ENCODE measurements around the gene ANTXR1. TPM values are rescaled to one million over a fixed set of nuclear protein-coding genes. Genes with fewer than 3 reads are reported as not detected.

The ANTXR1 gene
- total and polyA plus RNA-seq, 4 experiments from 2014 or later = 0.58 TPM; not detected in 3

- H3K4me1 ChIP-seq (ENCODE audit: insufficient read depth, low read length) = no peaks in the 10 kb centered on the region
- H3K36me3 ChIP-seq (ENCODE audit: insufficient read depth, low read length) = no peaks in the 10 kb centered on the region
- no peaks in the 10 kb centered on the region for H3K36me3 Mint-ChIP-seq
- H3K27ac Mint-ChIP-seq = no peak overlapping the region
- CTCF ChIA-PET (ENCODE audit: partially characterized antibody) = no interaction called here
- no peaks in the 10 kb centered on the region for H3K9me3 Mint-ChIP-seq
- no peaks in the 10 kb centered on the region for H3K9me3 ChIP-seq (ENCODE audit: control insufficient read depth in 1 of 2, low read length in 2 of 2)
- no peak overlapping the region for H3K27ac ChIP-seq (ENCODE audit: low read depth, low read length)
- no peak overlapping the region for H3K4me3 ChIP-seq (ENCODE audit: low read length in 2 of 2)
- no peaks in the 10 kb centered on the region for H3K4me1 Mint-ChIP-seq
- no peak overlapping the region for H3K4me3 Mint-ChIP-seq
- H3K27me3 Mint-ChIP-seq = peaks cover 6 to 17% of the 10 kb centered on the region in 2 donors
- no peak for DNase-seq
- POLR2A ChIA-PET (ENCODE audit: partially characterized antibody) = no interaction called here
- H3K27me3 ChIP-seq (ENCODE audit: insufficient read depth, low read length) = no peaks in the 10 kb centered on the region
- intact Hi-C loops (cut with micrococcal nuclease) = no loop called here
Observed at GRCh38 chr2:69074918-69075317, 61.9 kb downstream of the ANTXR1 start.

- no peaks in the 10 kb centered on the region for H3K9me3 Mint-ChIP-seq
- H3K36me3 Mint-ChIP-seq = no peaks in the 10 kb centered on the region
- ChIA-PET POLR2A (ENCODE audit: partially characterized antibody) (no interaction called here), CTCF (ENCODE audit: partially characterized antibody) (no interaction called here)
- peaks cover 6 to 17% of the 10 kb centered on the region in 2 donors for H3K27me3 Mint-ChIP-seq
- H3K27ac Mint-ChIP-seq = no peak overlapping the region
- intact Hi-C loops (cut with micrococcal nuclease) = no loop called here
- no peak overlapping the region for H3K4me3 Mint-ChIP-seq
- no peaks in the 10 kb centered on the region for H3K4me1 Mint-ChIP-seq
- Histone ChIP-seq H3K9me3 (ENCODE audit: control insufficient read depth in 1 of 2, low read length in 2 of 2) (no peaks in the 10 kb centered on the region), H3K27ac (ENCODE audit: low read depth, low read length) (no peak overlapping the region), H3K27me3 (ENCODE audit: insufficient read depth, low read length) (no peaks in the 10 kb centered on the region), H3K4me1 (ENCODE audit: insufficient read depth, low read length) (no peaks in the 10 kb centered on the region), H3K36me3 (ENCODE audit: insufficient read depth, low read length) (no peaks in the 10 kb centered on the region), H3K4me3 (ENCODE audit: low read length in 2 of 2) (no peak overlapping the region)
- no peak for DNase-seq
Observed at GRCh38 chr2:69075486-69075885, 62.5 kb downstream of the ANTXR1 start.

- peaks cover 6 to 20% of the 10 kb centered on the region in 2 donors for H3K27me3 Mint-ChIP-seq
- no peaks in the 10 kb centered on the region for H3K9me3 Mint-ChIP-seq
- Histone ChIP-seq H3K27me3 (ENCODE audit: insufficient read depth, low read length) (no peaks in the 10 kb centered on the region), H3K36me3 (ENCODE audit: insufficient read depth, low read length) (no peaks in the 10 kb centered on the region), H3K4me1 (ENCODE audit: insufficient read depth, low read length) (no peaks in the 10 kb centered on the region), H3K9me3 (ENCODE audit: control insufficient read depth in 1 of 2, low read length in 2 of 2) (no peaks in the 10 kb centered on the region), H3K4me3 (ENCODE audit: low read length in 2 of 2) (no peak overlapping the region), H3K27ac (ENCODE audit: low read depth, low read length) (no peak overlapping the region)
- H3K4me3 Mint-ChIP-seq = no peak overlapping the region
- ChIA-PET POLR2A (ENCODE audit: partially characterized antibody) (no interaction called here), CTCF (ENCODE audit: partially characterized antibody) (no interaction called here)
- DNase-seq = no peak
- no peaks in the 10 kb centered on the region for H3K36me3 Mint-ChIP-seq
- intact Hi-C loops (cut with micrococcal nuclease) = no loop called here
- H3K27ac Mint-ChIP-seq = no peak overlapping the region
- H3K4me1 Mint-ChIP-seq = no peaks in the 10 kb centered on the region
Observed at GRCh38 chr2:69076601-69077000, 63.6 kb downstream of the ANTXR1 start.

- no peak overlapping the region for H3K4me3 Mint-ChIP-seq
- no peak for DNase-seq
- Histone ChIP-seq H3K4me1 (ENCODE audit: insufficient read depth, low read length) (no peaks in the 10 kb centered on the region), H3K27ac (ENCODE audit: low read depth, low read length) (no peak overlapping the region), H3K4me3 (ENCODE audit: low read length in 2 of 2) (no peak overlapping the region), H3K27me3 (ENCODE audit: insufficient read depth, low read length) (no peaks in the 10 kb centered on the region), H3K36me3 (ENCODE audit: insufficient read depth, low read length) (no peaks in the 10 kb centered on the region), H3K9me3 (ENCODE audit: control insufficient read depth in 1 of 2, low read length in 2 of 2) (no peaks in the 10 kb centered on the region)
- no peaks in the 10 kb centered on the region for H3K36me3 Mint-ChIP-seq
- H3K9me3 Mint-ChIP-seq = no peaks in the 10 kb centered on the region
- ChIA-PET POLR2A (ENCODE audit: partially characterized antibody) (no interaction called here), CTCF (ENCODE audit: partially characterized antibody) (no interaction called here)
- intact Hi-C loops (cut with micrococcal nuclease) = no loop called here
- no peaks in the 10 kb centered on the region for H3K4me1 Mint-ChIP-seq
- H3K27me3 Mint-ChIP-seq = peaks cover 12 to 25% of the 10 kb centered on the region in 2 donors
- no peak overlapping the region for H3K27ac Mint-ChIP-seq
Observed at GRCh38 chr2:69077252-69077950, 64.4 kb downstream of the ANTXR1 start.

- no peak overlapping the region for H3K27ac ChIP-seq (ENCODE audit: low read depth, low read length)
- H3K9me3 Mint-ChIP-seq = no peaks in the 10 kb centered on the region
- ChIA-PET POLR2A (ENCODE audit: partially characterized antibody) (no interaction called here), CTCF (ENCODE audit: partially characterized antibody) (no interaction called here)
- H3K9me3 ChIP-seq (ENCODE audit: control insufficient read depth in 1 of 2, low read length in 2 of 2) = no peaks in the 10 kb centered on the region
- no peaks in the 10 kb centered on the region for H3K36me3 ChIP-seq (ENCODE audit: insufficient read depth, low read length)
- H3K36me3 Mint-ChIP-seq = no peaks in the 10 kb centered on the region
- no peaks in the 10 kb centered on the region for H3K27me3 ChIP-seq (ENCODE audit: insufficient read depth, low read length)
- no peak for DNase-seq
- H3K4me1 Mint-ChIP-seq = no peaks in the 10 kb centered on the region
- no peak overlapping the region for H3K4me3 Mint-ChIP-seq
- no peak overlapping the region for H3K27ac Mint-ChIP-seq
- H3K4me1 ChIP-seq (ENCODE audit: insufficient read depth, low read length) = no peaks in the 10 kb centered on the region
- H3K4me3 ChIP-seq (ENCODE audit: low read length in 2 of 2) = no peak overlapping the region
- intact Hi-C loops (cut with micrococcal nuclease) = no loop called here
- H3K27me3 Mint-ChIP-seq = peaks cover 18 to 26% of the 10 kb centered on the region in 2 donors
Observed at GRCh38 chr2:69080071-69080470, 67.1 kb downstream of the ANTXR1 start.

- Mint-ChIP-seq H3K4me3 (no peak overlapping the region), H3K36me3 (no peaks in the 10 kb centered on the region), H3K27me3 (peaks cover 23 to 29% of the 10 kb centered on the region in 2 donors), H3K27ac (no peak overlapping the region), H3K4me1 (no peaks in the 10 kb centered on the region), H3K9me3 (no peaks in the 10 kb centered on the region)
- no peak for DNase-seq
- no peaks in the 10 kb centered on the region for H3K4me1 ChIP-seq (ENCODE audit: insufficient read depth, low read length)
- H3K27me3 ChIP-seq (ENCODE audit: insufficient read depth, low read length) = no peaks in the 10 kb centered on the region
- ChIA-PET CTCF (ENCODE audit: partially characterized antibody) (interaction anchor here (0.9 kb wide), 1 partner anchor 17 kb away, joined by 3 read pairs; no protein-coding TSS in a partner anchor), POLR2A (ENCODE audit: partially characterized antibody) (no interaction called here)
- intact Hi-C loops (cut with micrococcal nuclease) = no loop called here
- no peaks in the 10 kb centered on the region for H3K9me3 ChIP-seq (ENCODE audit: control insufficient read depth in 1 of 2, low read length in 2 of 2)
- no peak overlapping the region for H3K4me3 ChIP-seq (ENCODE audit: low read length in 2 of 2)
- H3K27ac ChIP-seq (ENCODE audit: low read depth, low read length) = no peak overlapping the region
- no peaks in the 10 kb centered on the region for H3K36me3 ChIP-seq (ENCODE audit: insufficient read depth, low read length)
Observed at GRCh38 chr2:69081001-69081580, 68.1 kb downstream of the ANTXR1 start.

- Mint-ChIP-seq H3K9me3 (no peaks in the 10 kb centered on the region), H3K27ac (no peak overlapping the region), H3K4me1 (no peaks in the 10 kb centered on the region), H3K27me3 (peaks cover 23 to 30% of the 10 kb centered on the region in 2 donors), H3K4me3 (no peak overlapping the region), H3K36me3 (no peaks in the 10 kb centered on the region)
- Histone ChIP-seq H3K4me1 (ENCODE audit: insufficient read depth, low read length) (no peaks in the 10 kb centered on the region), H3K4me3 (ENCODE audit: low read length in 2 of 2) (no peak overlapping the region), H3K27me3 (ENCODE audit: insufficient read depth, low read length) (no peaks in the 10 kb centered on the region), H3K27ac (ENCODE audit: low read depth, low read length) (no peak overlapping the region), H3K9me3 (ENCODE audit: control insufficient read depth in 1 of 2, low read length in 2 of 2) (no peaks in the 10 kb centered on the region), H3K36me3 (ENCODE audit: insufficient read depth, low read length) (no peaks in the 10 kb centered on the region)
- no peak for DNase-seq
- POLR2A ChIA-PET (ENCODE audit: partially characterized antibody) = no interaction called here
- intact Hi-C loops (cut with micrococcal nuclease) = no loop called here
- CTCF ChIA-PET (ENCODE audit: partially characterized antibody) = interaction anchor here (0.9 kb wide), 1 partner anchor 18 kb away, joined by 3 read pairs; no protein-coding TSS in a partner anchor
Observed at GRCh38 chr2:69081757-69082156, 68.8 kb downstream of the ANTXR1 start.
